ENCODE measurements around the gene TFDP2.

DNA sequence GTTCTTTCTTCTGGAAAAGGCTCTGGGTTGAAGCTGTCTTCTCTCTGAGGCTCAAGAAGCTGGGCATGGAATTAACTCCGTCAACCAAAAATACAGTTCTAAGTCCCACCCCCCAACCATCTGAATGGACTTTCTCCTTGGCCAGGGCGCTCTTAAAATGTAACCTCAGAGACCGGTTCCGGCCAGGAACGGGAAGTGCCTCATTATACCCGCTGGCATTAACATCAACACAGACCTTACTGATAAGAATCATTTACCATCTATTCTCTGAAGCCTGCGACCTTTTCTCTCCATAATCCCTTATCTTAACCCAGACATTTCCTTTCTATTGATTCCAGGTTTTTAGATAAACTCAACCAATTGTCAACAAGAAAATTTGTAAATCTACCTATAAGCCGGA is 208.3 kb downstream of the TFDP2 start:
- no peak for TF ChIP-seq RFX5 (IDR thresholded peaks at IDR 0.05; ENCODE audit: low read depth, low read length)
- TF ChIP-seq, protein P1, sequence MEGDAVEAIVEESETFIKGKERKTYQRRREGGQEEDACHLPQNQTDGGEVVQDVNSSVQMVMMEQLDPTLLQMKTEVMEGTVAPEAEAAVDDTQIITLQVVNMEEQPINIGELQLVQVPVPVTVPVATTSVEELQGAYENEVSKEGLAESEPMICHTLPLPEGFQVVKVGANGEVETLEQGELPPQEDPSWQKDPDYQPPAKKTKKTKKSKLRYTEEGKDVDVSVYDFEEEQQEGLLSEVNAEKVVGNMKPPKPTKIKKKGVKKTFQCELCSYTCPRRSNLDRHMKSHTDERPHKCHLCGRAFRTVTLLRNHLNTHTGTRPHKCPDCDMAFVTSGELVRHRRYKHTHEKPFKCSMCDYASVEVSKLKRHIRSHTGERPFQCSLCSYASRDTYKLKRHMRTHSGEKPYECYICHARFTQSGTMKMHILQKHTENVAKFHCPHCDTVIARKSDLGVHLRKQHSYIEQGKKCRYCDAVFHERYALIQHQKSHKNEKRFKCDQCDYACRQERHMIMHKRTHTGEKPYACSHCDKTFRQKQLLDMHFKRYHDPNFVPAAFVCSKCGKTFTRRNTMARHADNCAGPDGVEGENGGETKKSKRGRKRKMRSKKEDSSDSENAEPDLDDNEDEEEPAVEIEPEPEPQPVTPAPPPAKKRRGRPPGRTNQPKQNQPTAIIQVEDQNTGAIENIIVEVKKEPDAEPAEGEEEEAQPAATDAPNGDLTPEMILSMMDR (IDR thresholded peaks at IDR 0.05 in 2 of 3, conservative IDR thresholded peaks at IDR 0.05 in 1 of 3; ENCODE audit: insufficient read depth in 2 of 3, low read depth in 1 of 3, low read length in 3 of 3), result no peak
- TF ChIP-seq ELF4 (CRISPR knock-in tag; IDR thresholded peaks at IDR 0.05), result no peak
- TF ChIP-seq, protein P2, sequence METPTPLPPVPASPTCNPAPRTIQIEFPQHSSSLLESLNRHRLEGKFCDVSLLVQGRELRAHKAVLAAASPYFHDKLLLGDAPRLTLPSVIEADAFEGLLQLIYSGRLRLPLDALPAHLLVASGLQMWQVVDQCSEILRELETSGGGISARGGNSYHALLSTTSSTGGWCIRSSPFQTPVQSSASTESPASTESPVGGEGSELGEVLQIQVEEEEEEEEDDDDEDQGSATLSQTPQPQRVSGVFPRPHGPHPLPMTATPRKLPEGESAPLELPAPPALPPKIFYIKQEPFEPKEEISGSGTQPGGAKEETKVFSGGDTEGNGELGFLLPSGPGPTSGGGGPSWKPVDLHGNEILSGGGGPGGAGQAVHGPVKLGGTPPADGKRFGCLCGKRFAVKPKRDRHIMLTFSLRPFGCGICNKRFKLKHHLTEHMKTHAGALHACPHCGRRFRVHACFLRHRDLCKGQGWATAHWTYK (CRISPR knock-in tag; IDR thresholded peaks at IDR 0.05), result no peak
- TF ChIP-seq GABPA (tag; conservative IDR thresholded peaks at IDR 0.05; ENCODE audit: low read depth), result no peak

Measured in K562 (cell line).